Left kidney (tissue), 8 donors: ENCODE measurements around the gene SCART1. TPM values are rescaled to one million over a fixed set of nuclear protein-coding genes. Genes with fewer than 3 reads are reported as not detected.
"Not testable (repeated sequence)": the region's sequence is repeated elsewhere in the genome, so short reads cannot be mapped to it uniquely, and the experiment has no call there.

Experiments
- DNase-seq: peaks from one replicate; pipeline ENCODE4 v3.0.0-alpha.2; 2013
- long read RNA-seq, 8 donors: transcript quantifications; one replicate each; lab custom pipeline, GENCODE V29; 2026
- polyA plus RNA-seq: library from polyadenylated mRNA; unstranded; fragments of 120-200 nt; gene quantifications from one replicate; pipeline ENCODE4 v1.2.1, GENCODE V29; 2013; ENCODE audit not compliant: insufficient read length

The SCART1 gene
- polyA plus RNA-seq: 3.8 TPM
- long read RNA-seq, donor 1: 0 reads
- long read RNA-seq, donor 2: 0 reads
- long read RNA-seq, donor 3, partial matches to known transcripts: 0 of 1 reads
- long read RNA-seq, donor 3, other reads (novel, unspliced or antisense): 0 of 1 reads
- long read RNA-seq, donor 4: 0 reads
- long read RNA-seq, donor 5: 0 reads
- long read RNA-seq, donor 6: 0 reads
- long read RNA-seq, donor 7: 0 reads
- long read RNA-seq, donor 8: 0 reads

- DNase-seq: no peak
These were observed at the start of gene SCART1 for GRCh38 chr10:133453516-133454203. Gene SCART1 (plus strand): TSS chr10:133453945. CDS start chr10:133453998, 53 bp downstream.

GRCh38 chr10:133405272-133405671, 48.5 kb upstream of the SCART1 start:
- no peak for DNase-seq

- DNase-seq: no peak
These were observed 47.8 kb upstream of the SCART1 start for GRCh38 chr10:133405844-133406527.

- no peak for DNase-seq
These were observed 42.0 kb upstream of the SCART1 start for GRCh38 chr10:133411523-133412380.

- DNase-seq: no peak
These were observed 41.4 kb upstream of the SCART1 start for GRCh38 chr10:133412381-133412711.

- not testable (repeated sequence) for DNase-seq
These were observed 39.3 kb upstream of the SCART1 start for GRCh38 chr10:133414401-133414800.

GRCh38 chr10:133415752-133416151, 38.0 kb upstream of the SCART1 start:
- no peak for DNase-seq

- DNase-seq: no peak
These were observed 35.3 kb upstream of the SCART1 start for GRCh38 chr10:133418289-133418993.

GRCh38 chr10:133419211-133419950, 34.4 kb upstream of the SCART1 start:
- DNase-seq: no peak

GRCh38 chr10:133420028-133420427, 33.7 kb upstream of the SCART1 start:
- no peak for DNase-seq

GRCh38 chr10:133420579-133420978, 33.2 kb upstream of the SCART1 start:
- no peak for DNase-seq

- no peak for DNase-seq
These were observed 32.2 kb upstream of the SCART1 start for GRCh38 chr10:133421336-133422222.

- no peak for DNase-seq
These were observed 31.4 kb upstream of the SCART1 start for GRCh38 chr10:133422223-133422806.

- DNase-seq: no peak
These were observed 30.7 kb upstream of the SCART1 start for GRCh38 chr10:133422807-133423771.

- not testable (repeated sequence) for DNase-seq
These were observed 29.6 kb upstream of the SCART1 start for GRCh38 chr10:133424102-133424501.

- DNase-seq: not testable (repeated sequence)
These were observed 29.1 kb upstream of the SCART1 start, which contains the start of gene SPRN for GRCh38 chr10:133424601-133425000. Gene SPRN (minus strand): TSS chr10:133424625. CDS start chr10:133423681, 944 bp downstream.

GRCh38 chr10:133429571-133429970, 24.2 kb upstream of the SCART1 start:
- DNase-seq: not testable (repeated sequence)
